Measurements from ENCODE around the gene ADGRD1.

The ADGRD1 gene

DNA sequence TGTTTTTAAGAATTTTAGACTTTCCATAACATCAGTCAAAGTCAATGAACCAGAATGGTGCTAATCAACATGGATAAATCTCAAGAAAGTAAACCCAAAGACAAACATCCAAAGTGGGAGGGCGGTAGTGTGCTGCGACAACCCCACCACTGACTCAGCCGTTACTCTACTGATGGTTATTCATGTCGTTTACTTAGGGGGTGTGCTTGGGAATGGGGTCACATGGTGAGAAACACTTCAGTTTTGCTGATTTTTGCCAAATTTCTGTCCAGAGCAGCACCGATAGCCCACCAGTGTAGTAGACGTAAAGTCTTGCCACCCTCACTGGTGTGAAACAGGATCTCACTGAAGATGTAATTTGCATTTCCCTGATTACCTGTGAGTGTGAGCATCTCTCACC lies 99.9 kb downstream of the ADGRD1 start:
- no peak overlapping the region for H4K8ac ChIP-seq (ENCODE audit: low read depth, low read length)
- no peak overlapping the region for H3K4ac ChIP-seq (ENCODE audit: low read length)
- peaks cover 0 to 2% of the 10 kb centered on the region in 2 donors for H3K4me1 ChIP-seq (ENCODE audit: control insufficient read depth in 2 of 2, insufficient read depth in 1 of 2, low read depth in 1 of 2, low read length in 2 of 2)
- H3K23ac ChIP-seq (ENCODE audit: low read depth, low read length, poor library complexity), result no peak overlapping the region
- no peaks in the 10 kb centered on the region for H3K79me1 ChIP-seq (ENCODE audit: low read depth, low read length)
- H4K91ac ChIP-seq (ENCODE audit: low read depth, low read length, poor library complexity), result no peak overlapping the region
- H2BK12ac ChIP-seq (ENCODE audit: low read length), result no peak overlapping the region
- no peak overlapping the region for H3K27ac ChIP-seq (replicated peaks; ENCODE audit: low read length)
- no peak overlapping the region for H2AFZ ChIP-seq (ENCODE audit: low read length)
- H2BK5ac ChIP-seq (ENCODE audit: low read length), result no peak overlapping the region
- no peak overlapping the region for H2AK5ac ChIP-seq (ENCODE audit: low read depth, low read length)
- no peak for DNase-seq (ENCODE audit: low spot score)
- H3K9ac ChIP-seq (ENCODE audit: low read depth, low read length, poor library complexity), result no peak overlapping the region
- H2BK15ac ChIP-seq (ENCODE audit: low read length), result no peak overlapping the region
- H3K9me3 ChIP-seq (replicated peaks in 1 of 2; ENCODE audit: control insufficient read depth in 2 of 2, insufficient read depth in 1 of 2, low read depth in 1 of 2, low read length in 2 of 2), result no peaks in the 10 kb centered on the region
- H3K14ac ChIP-seq (ENCODE audit: low read length), result no peak overlapping the region
- no peak overlapping the region for H3K4me3 ChIP-seq (ENCODE audit: low read length in 2 of 2)
- peaks cover 0 to 47% (median 0%) of the 10 kb centered on the region in 3 experiments for H3K27me3 ChIP-seq (ENCODE audit: control insufficient read depth in 3 of 3, insufficient read depth in 3 of 3, low read depth in 1 of 3, low read length in 3 of 3)
- no peak overlapping the region for H3K4me2 ChIP-seq (ENCODE audit: insufficient read depth, low read length, poor library complexity, severe bottlenecking)
- H2BK120ac ChIP-seq (ENCODE audit: low read depth, low read length), result no peak overlapping the region
- H3K18ac ChIP-seq (ENCODE audit: low read length), result no peak overlapping the region
- H3K36me3 ChIP-seq (replicated peaks in 1 of 2; ENCODE audit: control insufficient read depth in 2 of 2, insufficient read depth in 2 of 2, low read length in 2 of 2), result no peaks in the 10 kb centered on the region
- WGBS, 2 donors (ENCODE audit: extremely low coverage in 2 of 2, insufficient read length in 2 of 2, insufficient replicate concordance in 1 of 2), result no CpG with 5 or more reads among the region's 6 CpGs

DNA sequence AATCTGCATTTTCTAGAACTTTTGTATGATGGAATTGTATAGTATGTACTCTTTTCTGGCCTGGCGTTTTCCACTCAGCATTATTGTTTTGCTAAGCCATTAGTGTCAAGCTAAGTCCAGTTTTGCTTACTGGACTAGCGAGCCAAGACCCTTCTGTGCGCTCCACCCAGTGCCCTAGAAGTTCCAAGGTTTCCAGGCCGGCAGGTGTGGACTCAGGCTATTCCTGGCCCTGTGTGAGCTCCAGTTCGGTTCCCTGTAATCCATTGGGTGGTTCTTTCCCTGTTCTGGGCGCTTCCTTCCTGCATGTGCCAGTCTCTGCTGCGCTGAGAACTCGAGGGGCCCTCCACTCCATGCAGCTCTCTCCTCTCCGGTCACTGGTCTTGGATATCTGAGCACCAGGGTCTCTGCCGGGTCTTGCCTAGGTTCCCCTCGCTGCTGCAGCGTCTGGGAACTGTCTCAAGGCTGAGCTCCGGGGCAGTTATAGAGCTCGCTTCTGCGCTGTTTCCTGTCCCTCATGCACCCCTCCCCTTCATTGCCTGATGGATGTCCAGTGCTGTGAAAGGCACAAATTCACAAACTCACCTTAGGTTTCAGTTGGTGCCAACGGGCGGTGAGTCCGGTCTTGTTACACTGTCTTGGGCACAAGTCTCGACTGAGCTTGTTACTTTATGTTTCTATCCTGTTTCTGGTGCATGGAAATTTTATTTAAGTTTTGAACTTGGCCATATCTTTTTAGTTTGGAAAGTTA lies 100.8 kb downstream of the ADGRD1 start:
- DNase-seq (ENCODE audit: low spot score), result no peak
- Histone ChIP-seq H3K14ac (ENCODE audit: low read length) (peak overlapping the region; percentile 72), H3K9me3 (replicated peaks in 1 of 2; ENCODE audit: control insufficient read depth in 2 of 2, insufficient read depth in 1 of 2, low read depth in 1 of 2, low read length in 2 of 2) (no peaks in the 10 kb centered on the region), H4K8ac (ENCODE audit: low read depth, low read length) (no peak overlapping the region), H3K4ac (ENCODE audit: low read length) (no peak overlapping the region), H2AK5ac (ENCODE audit: low read depth, low read length) (no peak overlapping the region), H3K18ac (ENCODE audit: low read length) (peak overlapping the region; percentile 32), H3K9ac (ENCODE audit: low read depth, low read length, poor library complexity) (no peak overlapping the region), H3K79me1 (ENCODE audit: low read depth, low read length) (no peaks in the 10 kb centered on the region), H3K36me3 (replicated peaks in 1 of 2; ENCODE audit: control insufficient read depth in 2 of 2, insufficient read depth in 2 of 2, low read length in 2 of 2) (no peaks in the 10 kb centered on the region), H2BK120ac (ENCODE audit: low read depth, low read length) (no peak overlapping the region), H3K27me3 (ENCODE audit: control insufficient read depth in 3 of 3, insufficient read depth in 3 of 3, low read depth in 1 of 3, low read length in 3 of 3) (peaks cover 0 to 47% (median 0%) of the 10 kb centered on the region in 3 experiments), H2BK15ac (ENCODE audit: low read length) (no peak overlapping the region), H3K4me2 (ENCODE audit: insufficient read depth, low read length, poor library complexity, severe bottlenecking) (no peak overlapping the region), H4K91ac (ENCODE audit: low read depth, low read length, poor library complexity) (no peak overlapping the region), H2AFZ (ENCODE audit: low read length) (no peak overlapping the region), H3K4me1 (ENCODE audit: control insufficient read depth in 2 of 2, insufficient read depth in 1 of 2, low read depth in 1 of 2, low read length in 2 of 2) (no peaks in the 10 kb centered on the region), H2BK12ac (ENCODE audit: low read length) (no peak overlapping the region), H2BK5ac (ENCODE audit: low read length) (no peak overlapping the region), H3K4me3 (ENCODE audit: low read length in 2 of 2) (no peak overlapping the region), H3K27ac (replicated peaks; ENCODE audit: low read length) (no peak overlapping the region), H3K23ac (ENCODE audit: low read depth, low read length, poor library complexity) (peak overlapping the region; percentile 6)
- no CpG with 5 or more reads among the region's 19 CpGs for WGBS, 2 donors (ENCODE audit: extremely low coverage in 2 of 2, insufficient read length in 2 of 2, insufficient replicate concordance in 1 of 2)

DNA sequence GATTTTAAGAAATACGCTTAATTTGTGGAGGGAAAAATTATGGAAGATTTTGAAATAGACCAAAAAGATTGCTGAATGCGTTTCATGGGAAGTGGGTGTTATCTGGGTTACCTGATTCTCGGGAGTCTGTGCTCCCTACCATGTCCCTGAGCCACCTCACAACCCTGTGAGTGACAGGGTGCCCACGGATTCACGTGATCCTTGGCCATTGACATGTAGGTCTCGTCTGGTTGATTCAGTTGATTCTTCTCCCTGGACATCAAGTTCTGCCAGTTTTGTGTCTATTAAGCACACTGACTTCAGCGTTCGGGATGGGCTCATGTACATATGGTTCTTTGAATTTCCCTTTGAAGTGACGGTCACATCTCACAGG lies 101.4 kb downstream of the ADGRD1 start:
- H3K18ac ChIP-seq (ENCODE audit: low read length), result no peak overlapping the region

DNA sequence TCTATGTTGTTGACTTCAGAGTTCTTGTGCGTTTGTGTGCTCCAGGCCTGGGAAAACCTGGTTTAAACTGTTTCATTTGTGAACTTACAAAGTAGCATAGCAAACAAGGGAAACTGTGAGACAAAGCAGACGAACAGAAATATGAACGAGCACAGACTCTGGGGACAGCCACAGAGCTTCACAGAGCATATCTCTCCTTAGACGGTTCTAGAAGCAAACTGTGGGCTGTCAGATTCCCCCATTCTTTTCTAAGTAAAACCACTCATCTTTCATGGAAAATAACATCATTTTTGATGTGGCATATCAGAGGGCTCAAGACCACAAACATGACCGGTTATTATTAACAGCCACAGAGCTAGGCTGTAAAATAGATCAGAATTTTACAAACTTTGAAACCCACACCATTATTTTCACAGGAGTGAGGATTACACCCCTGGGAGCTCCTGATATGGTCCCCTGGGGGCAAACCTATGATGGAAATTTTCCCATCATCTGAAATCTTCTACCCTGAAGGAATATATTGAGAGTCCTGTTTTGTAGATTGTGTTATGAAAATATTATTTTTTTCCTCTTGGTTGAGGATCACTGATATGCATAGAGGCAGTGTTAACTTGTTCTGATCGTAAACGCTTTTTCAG lies 102.0 kb downstream of the ADGRD1 start:
- no peak overlapping the region for H3K18ac ChIP-seq (ENCODE audit: low read length)
- no peak overlapping the region for H3K23ac ChIP-seq (ENCODE audit: low read depth, low read length, poor library complexity)
- no peak overlapping the region for H3K4me3 ChIP-seq (ENCODE audit: low read length in 2 of 2)
- H2BK15ac ChIP-seq (ENCODE audit: low read length), result no peak overlapping the region
- H2BK5ac ChIP-seq (ENCODE audit: low read length), result no peak overlapping the region
- H3K9ac ChIP-seq (ENCODE audit: low read depth, low read length, poor library complexity), result no peak overlapping the region
- no CpG with 5 or more reads among the region's 7 CpGs for WGBS, 2 donors (ENCODE audit: extremely low coverage in 2 of 2, insufficient read length in 2 of 2, insufficient replicate concordance in 1 of 2)
- H3K27me3 ChIP-seq (ENCODE audit: control insufficient read depth in 3 of 3, insufficient read depth in 3 of 3, low read depth in 1 of 3, low read length in 3 of 3), result peaks cover 0 to 42% (median 0%) of the 10 kb centered on the region in 3 experiments
- H3K4me2 ChIP-seq (ENCODE audit: insufficient read depth, low read length, poor library complexity, severe bottlenecking), result no peak overlapping the region
- no peak overlapping the region for H2BK120ac ChIP-seq (ENCODE audit: low read depth, low read length)
- no peak overlapping the region for H3K14ac ChIP-seq (ENCODE audit: low read length)
- H3K79me1 ChIP-seq (ENCODE audit: low read depth, low read length), result no peaks in the 10 kb centered on the region
- H2AFZ ChIP-seq (ENCODE audit: low read length), result no peak overlapping the region
- no peaks in the 10 kb centered on the region for H3K36me3 ChIP-seq (replicated peaks in 1 of 2; ENCODE audit: control insufficient read depth in 2 of 2, insufficient read depth in 2 of 2, low read length in 2 of 2)
- H2AK5ac ChIP-seq (ENCODE audit: low read depth, low read length), result no peak overlapping the region
- no peaks in the 10 kb centered on the region for H3K9me3 ChIP-seq (replicated peaks in 1 of 2; ENCODE audit: control insufficient read depth in 2 of 2, insufficient read depth in 1 of 2, low read depth in 1 of 2, low read length in 2 of 2)
- no peak overlapping the region for H3K4ac ChIP-seq (ENCODE audit: low read length)
- no peak overlapping the region for H4K8ac ChIP-seq (ENCODE audit: low read depth, low read length)
- no peak for DNase-seq (ENCODE audit: low spot score)
- no peak overlapping the region for H3K27ac ChIP-seq (replicated peaks; ENCODE audit: low read length)
- H2BK12ac ChIP-seq (ENCODE audit: low read length), result no peak overlapping the region
- H4K91ac ChIP-seq (ENCODE audit: low read depth, low read length, poor library complexity), result no peak overlapping the region
- no peaks in the 10 kb centered on the region for H3K4me1 ChIP-seq (ENCODE audit: control insufficient read depth in 2 of 2, insufficient read depth in 1 of 2, low read depth in 1 of 2, low read length in 2 of 2)

More for the DNA sequence above, 101.4 kb downstream of the ADGRD1 start:
- Histone ChIP-seq H3K4ac (ENCODE audit: low read length) (no peak overlapping the region), H2AFZ (ENCODE audit: low read length) (no peak overlapping the region), H3K4me2 (ENCODE audit: insufficient read depth, low read length, poor library complexity, severe bottlenecking) (no peak overlapping the region), H2BK120ac (ENCODE audit: low read depth, low read length) (no peak overlapping the region), H3K14ac (ENCODE audit: low read length) (no peak overlapping the region), H3K27me3 (ENCODE audit: control insufficient read depth in 3 of 3, insufficient read depth in 3 of 3, low read depth in 1 of 3, low read length in 3 of 3) (peaks cover 0 to 42% (median 0%) of the 10 kb centered on the region in 3 experiments), H3K36me3 (replicated peaks in 1 of 2; ENCODE audit: control insufficient read depth in 2 of 2, insufficient read depth in 2 of 2, low read length in 2 of 2) (no peaks in the 10 kb centered on the region), H3K27ac (replicated peaks; ENCODE audit: low read length) (no peak overlapping the region), H2AK5ac (ENCODE audit: low read depth, low read length) (no peak overlapping the region), H3K4me3 (ENCODE audit: low read length in 2 of 2) (no peak overlapping the region), H3K9ac (ENCODE audit: low read depth, low read length, poor library complexity) (no peak overlapping the region), H3K4me1 (ENCODE audit: control insufficient read depth in 2 of 2, insufficient read depth in 1 of 2, low read depth in 1 of 2, low read length in 2 of 2) (no peaks in the 10 kb centered on the region), H2BK5ac (ENCODE audit: low read length) (no peak overlapping the region), H3K9me3 (replicated peaks in 1 of 2; ENCODE audit: control insufficient read depth in 2 of 2, insufficient read depth in 1 of 2, low read depth in 1 of 2, low read length in 2 of 2) (no peaks in the 10 kb centered on the region), H2BK15ac (ENCODE audit: low read length) (no peak overlapping the region), H4K91ac (ENCODE audit: low read depth, low read length, poor library complexity) (no peak overlapping the region), H2BK12ac (ENCODE audit: low read length) (no peak overlapping the region), H3K79me1 (ENCODE audit: low read depth, low read length) (no peaks in the 10 kb centered on the region), H4K8ac (ENCODE audit: low read depth, low read length) (no peak overlapping the region), H3K23ac (ENCODE audit: low read depth, low read length, poor library complexity) (no peak overlapping the region)
- WGBS, 2 donors (ENCODE audit: extremely low coverage in 2 of 2, insufficient read length in 2 of 2, insufficient replicate concordance in 1 of 2), result 100% methylated on average over 1 of the region's 9 CpGs; no CpG with 5 or more reads in 1 of the 2 donors
- no peak for DNase-seq (ENCODE audit: low spot score)

Data from neuronal stem cell (in vitro differentiated cells).